KMS-11 (cell line): Measurements from ENCODE around the gene BRINP2.

Experiments used
- H2AFZ ChIP-seq: fragments of 200-600 bp; sonication (generic); 2 replicates; pipeline ENCODE4 v1.6.1; 2016; ENCODE audit warnings: antibody characterized with exemption, mixed run types, low read depth
- H3K27ac ChIP-seq: fragments of 200-600 bp; sonication (generic); 2 replicates; pipeline ENCODE4 v1.6.1; 2016; ENCODE audit warnings: mild to moderate bottlenecking, mixed run types
- H3K27me3 ChIP-seq: fragments of 200-600 bp; sonication (generic); 2 replicates; pipeline ENCODE4 v1.6.1; 2017; ENCODE audit warnings: mild to moderate bottlenecking, low read depth, mixed run types, moderate library complexity; ENCODE audit not compliant: insufficient read depth
- H3K36me3 ChIP-seq: fragments of 200-600 bp; sonication (generic); 2 replicates; pipeline ENCODE4 v1.6.1; 2017; ENCODE audit warnings: mild to moderate bottlenecking, mixed run types; ENCODE audit not compliant: insufficient read depth
- H3K4me1 ChIP-seq: fragments of 200-600 bp; sonication (generic); 2 replicates; pipeline ENCODE4 v1.6.1; 2016; ENCODE audit warnings: mild to moderate bottlenecking, low read depth, mixed run types; ENCODE audit not compliant: poor library complexity, severe bottlenecking
- H3K4me2 ChIP-seq: fragments of 200-600 bp; sonication (generic); 2 replicates; pipeline ENCODE4 v1.7.0; 2016; ENCODE audit warnings: mild to moderate bottlenecking, mixed run types
- H3K4me3 ChIP-seq: fragments of 200-600 bp; sonication (generic); IDR thresholded peaks from 2 replicates; pipeline ENCODE4 v1.6.1; 2017; ENCODE audit warnings: low read depth, low read length, mixed read lengths; ENCODE audit not compliant: insufficient read depth
- H3K79me2 ChIP-seq: fragments of 200-600 bp; sonication (generic); 2 replicates; pipeline ENCODE4 v1.6.1; 2016; ENCODE audit warnings: low read depth, mixed run types; ENCODE audit not compliant: insufficient read depth
- H3K9ac ChIP-seq: fragments of 200-600 bp; sonication (generic); 2 replicates; pipeline ENCODE4 v1.6.1; 2016; ENCODE audit warnings: mild to moderate bottlenecking, mixed run types
- H4K20me1 ChIP-seq: fragments of 200-600 bp; sonication (generic); 2 replicates; pipeline ENCODE4 v1.6.1; 2016; ENCODE audit warnings: mild to moderate bottlenecking, mixed run types; ENCODE audit not compliant: insufficient read depth
- CTCF ChIP-seq: fragments of 200-600 bp; sonication (generic); conservative IDR thresholded peaks from 2 replicates; pipeline ENCODE4 v1.6.1; 2017; ENCODE audit warnings: low read depth, mild to moderate bottlenecking, antibody characterized with exemption, low read length, moderate library complexity, mixed read lengths

BRINP2 gene

GRCh38 chr1:177210071-177210470 is 39.3 kb downstream of the BRINP2 start:
- no peak overlapping the region for H2AFZ ChIP-seq
- no peaks in the 10 kb centered on the region for H4K20me1 ChIP-seq
- no peaks in the 10 kb centered on the region for H3K27me3 ChIP-seq
- no peak overlapping the region for H3K4me3 ChIP-seq
- no peak overlapping the region for H3K27ac ChIP-seq
- H3K9ac ChIP-seq, result no peak overlapping the region
- no peaks in the 10 kb centered on the region for H3K36me3 ChIP-seq
- no peak overlapping the region for H3K4me2 ChIP-seq
- TF ChIP-seq CTCF, result no peak
- no peaks in the 10 kb centered on the region for H3K79me2 ChIP-seq
- no peaks in the 10 kb centered on the region for H3K4me1 ChIP-seq

- H3K4me2 ChIP-seq, result no peak overlapping the region
- no peaks in the 10 kb centered on the region for H3K36me3 ChIP-seq
- TF ChIP-seq CTCF, result no peak
- no peaks in the 10 kb centered on the region for H3K27me3 ChIP-seq
- no peak overlapping the region for H3K27ac ChIP-seq
- no peaks in the 10 kb centered on the region for H3K79me2 ChIP-seq
- H3K4me1 ChIP-seq, result no peaks in the 10 kb centered on the region
- H4K20me1 ChIP-seq, result no peaks in the 10 kb centered on the region
- H3K4me3 ChIP-seq, result no peak overlapping the region
- H3K9ac ChIP-seq, result no peak overlapping the region
- no peak overlapping the region for H2AFZ ChIP-seq
These were observed 40.5 kb downstream of the BRINP2 start for GRCh38 chr1:177211231-177211630.

GRCh38 chr1:177216587-177217202 is 45.9 kb downstream of the BRINP2 start:
- H3K9ac ChIP-seq, result no peak overlapping the region
- H3K4me2 ChIP-seq, result no peak overlapping the region
- no peaks in the 10 kb centered on the region for H3K36me3 ChIP-seq
- no peak overlapping the region for H3K27ac ChIP-seq
- no peaks in the 10 kb centered on the region for H3K79me2 ChIP-seq
- no peaks in the 10 kb centered on the region for H3K27me3 ChIP-seq
- no peak overlapping the region for H2AFZ ChIP-seq
- H3K4me3 ChIP-seq, result no peak overlapping the region
- TF ChIP-seq CTCF, result no peak
- no peaks in the 10 kb centered on the region for H3K4me1 ChIP-seq
- H4K20me1 ChIP-seq, result no peaks in the 10 kb centered on the region

GRCh38 chr1:177219554-177220458 is 49.0 kb downstream of the BRINP2 start:
- no peaks in the 10 kb centered on the region for H3K4me1 ChIP-seq

More at GRCh38 chr1:177219554-177220458, 49.0 kb downstream of the BRINP2 start:
- no peak overlapping the region for H3K4me2 ChIP-seq
- TF ChIP-seq CTCF, result no peak
- no peak overlapping the region for H3K9ac ChIP-seq
- H3K79me2 ChIP-seq, result no peaks in the 10 kb centered on the region
- H3K36me3 ChIP-seq, result no peaks in the 10 kb centered on the region
- H4K20me1 ChIP-seq, result no peaks in the 10 kb centered on the region
- H3K27me3 ChIP-seq, result no peaks in the 10 kb centered on the region
- H3K4me3 ChIP-seq, result no peak overlapping the region
- no peak overlapping the region for H3K27ac ChIP-seq
- no peak overlapping the region for H2AFZ ChIP-seq
